HEK293 (cell line): ENCODE results near the gene SFT2D1.

Experiments
- CTCF ChIP-seq: fragments of 450-650 bp; formaldehyde crosslinking; IDR thresholded peaks from 2 replicates; pipeline ENCODE4 v1.5.1; 2016; ENCODE audit warnings: missing biosample characterization, missing genetic modification characterization
- HOXC10 ChIP-seq: sonication (generic); formaldehyde crosslinking; IDR thresholded peaks from 2 replicates; pipeline ENCODE4 v1.8.1; 2023; ENCODE audit warnings: mild to moderate bottlenecking, missing genetic modification reagents
- OVOL3 ChIP-seq: fragments of 450-650 bp; formaldehyde crosslinking; IDR thresholded peaks from 2 replicates; pipeline ENCODE4 v1.5.1; 2016; ENCODE audit warnings: missing biosample characterization, missing genetic modification characterization
- REST ChIP-seq: fragments of 450-650 bp; formaldehyde crosslinking; IDR thresholded peaks from 2 replicates; pipeline ENCODE4 v1.5.1; 2016; ENCODE audit warnings: missing biosample characterization, missing genetic modification characterization
- TCF7L2 ChIP-seq: IDR thresholded peaks from 2 replicates; pipeline ENCODE4 v1.6.1; 2011; ENCODE audit warnings: low read depth, mild to moderate bottlenecking, inconsistent platforms, low read length, moderate library complexity, borderline replicate concordance
- YY1 ChIP-seq: fragments of 450-650 bp; formaldehyde crosslinking; IDR thresholded peaks from 2 replicates; pipeline ENCODE4 v1.5.1; 2018; ENCODE audit warnings: missing biosample characterization, missing genetic modification characterization
- ZNF239 ChIP-seq: fragments of 450-650 bp; formaldehyde crosslinking; IDR thresholded peaks from 2 replicates; pipeline ENCODE4 v1.5.1; 2016; ENCODE audit warnings: missing biosample characterization, missing genetic modification characterization
- ZNF274 ChIP-seq, 2 experiments: fragments of 200-500 bp in 1 of 2; fragments of 450-650 bp in 1 of 2; sonication (Bioruptor generic) in 1 of 2; formaldehyde crosslinking in 1 of 2; IDR thresholded peaks; 2 replicates each; pipeline versions ENCODE4 v1.5.1 to v1.6.1; 2014 to 2016; ENCODE audit warnings: borderline replicate concordance in 1 of 2, inconsistent platforms in 1 of 2, low read length in 1 of 2, missing biosample characterization in 1 of 2, missing genetic modification characterization in 1 of 2
- ZNF624 ChIP-seq: fragments of 450-650 bp; formaldehyde crosslinking; IDR thresholded peaks from 2 replicates; pipeline ENCODE4 v1.5.1; 2017; ENCODE audit warnings: missing biosample characterization, missing genetic modification characterization

GRCh38 chr6:166342349-166343149 lies at the start of gene SFT2D1:
- no peak for TF ChIP-seq REST (tag by site-specific recombination)
- TF ChIP-seq TCF7L2, result no peak
- peak; percentile 27 for TF ChIP-seq CTCF (tag by site-specific recombination)
- TF ChIP-seq HOXC10 (CRISPR knock-in tag), result no peak
- no peak for TF ChIP-seq ZNF274 (IDR thresholded peaks at IDR 0.05; ENCODE audit: low read length)
- no peak for TF ChIP-seq ZNF274 (tag by site-specific recombination; IDR thresholded peaks at IDR 0.05; ENCODE audit: borderline replicate concordance)
- TF ChIP-seq ZNF624 (tag by site-specific recombination), result no peak
- 0 out of 2 replicates have a peak, but pooled peaks have one; percentile 1 for TF ChIP-seq OVOL3 (tag by site-specific recombination)
- TF ChIP-seq ZNF239 (tag by site-specific recombination), result no peak
- 0 out of 2 replicates have a peak, but pooled peaks have one; percentile 16 for TF ChIP-seq YY1 (tag by site-specific recombination)
